D721Med (cell line): Measurements from ENCODE around the gene TTL.

Experiments
- DNase-seq: peaks from one replicate; pipeline ENCODE4 v3.0.0; 2011; ENCODE audit warnings: low spot score; ENCODE audit not compliant: insufficient read length
- FAIRE-seq: peaks from 2 replicates; lab custom pipeline; 2011; peaks lifted over from hg19 to GRCh38; lab: Jason Lieb, UNC
- CTCF ChIP-seq: IDR thresholded peaks from 2 replicates; pipeline ENCODE4 v1.5.1; 2012; ENCODE audit warnings: mild to moderate bottlenecking, control low read depth; ENCODE audit not compliant: insufficient read depth; ENCODE audit errors: missing control alignments

TTL gene

GRCh38 chr2:112585873-112586464, 104.0 kb downstream of the TTL start:
- FAIRE-seq = no peak
- TF ChIP-seq CTCF = no peak
- DNase-seq = no peak

- FAIRE-seq = no peak
- TF ChIP-seq CTCF = no peak
- no peak for DNase-seq
Measured at GRCh38 chr2:112588611-112589045, 106.7 kb downstream of the TTL start.
